Femur (tissue), 1 donor: ENCODE measurements around the gene EFNB2.

Experiments used
- DNase-seq: peaks from one replicate; pipeline ENCODE4 v3.0.0-alpha.2; 2017

EFNB2 gene

DNA sequence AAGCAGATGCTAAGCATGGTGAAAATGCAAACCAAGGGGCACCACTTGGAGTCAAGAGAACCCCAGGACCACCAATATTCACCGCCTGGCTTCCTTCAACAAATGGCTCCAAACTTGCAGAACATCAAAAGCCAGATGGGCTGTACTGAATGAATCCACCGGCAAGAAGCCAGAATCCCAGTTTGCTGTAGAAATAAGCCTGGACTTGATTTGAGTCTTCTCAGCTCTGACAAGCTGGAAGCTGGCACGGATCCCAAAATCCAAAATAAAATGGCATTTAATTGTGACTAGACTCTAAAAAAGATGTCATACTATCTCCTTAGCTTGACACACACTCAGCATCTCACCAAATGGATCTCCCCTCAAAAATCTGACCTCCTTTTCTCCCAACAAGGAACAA, 11.9 kb downstream of the EFNB2 start:
- no peak for DNase-seq

DNA sequence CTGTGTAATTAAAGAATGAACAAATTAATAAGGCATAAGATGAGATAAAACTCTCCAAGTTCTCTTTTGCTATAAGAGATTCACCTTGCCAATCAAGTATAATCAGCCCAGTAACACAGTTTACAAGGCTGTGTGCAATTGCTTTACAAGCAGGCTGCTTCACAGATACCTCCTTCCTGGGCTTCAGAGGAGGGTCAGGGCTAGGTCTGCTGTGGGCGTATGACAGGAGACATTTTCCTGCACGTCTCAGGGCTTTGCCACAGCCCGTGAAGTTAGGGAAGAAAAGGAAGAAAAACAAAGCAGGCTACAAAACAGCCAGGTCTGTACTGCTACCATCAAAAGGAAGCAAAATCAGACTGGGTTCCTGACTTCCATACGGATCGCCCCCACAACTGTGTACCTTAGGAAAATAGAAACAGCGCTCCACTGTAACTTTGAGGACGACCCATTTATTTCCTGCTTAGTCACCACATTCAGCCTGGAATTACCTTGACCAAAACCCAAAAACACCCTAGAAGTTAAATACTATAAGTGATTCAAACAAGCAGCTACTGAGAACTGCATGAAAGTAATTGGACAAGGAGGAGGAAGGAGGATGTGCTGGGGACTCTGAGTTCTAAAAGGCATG, 12.4 kb downstream of the EFNB2 start:
- no peak for DNase-seq

DNA sequence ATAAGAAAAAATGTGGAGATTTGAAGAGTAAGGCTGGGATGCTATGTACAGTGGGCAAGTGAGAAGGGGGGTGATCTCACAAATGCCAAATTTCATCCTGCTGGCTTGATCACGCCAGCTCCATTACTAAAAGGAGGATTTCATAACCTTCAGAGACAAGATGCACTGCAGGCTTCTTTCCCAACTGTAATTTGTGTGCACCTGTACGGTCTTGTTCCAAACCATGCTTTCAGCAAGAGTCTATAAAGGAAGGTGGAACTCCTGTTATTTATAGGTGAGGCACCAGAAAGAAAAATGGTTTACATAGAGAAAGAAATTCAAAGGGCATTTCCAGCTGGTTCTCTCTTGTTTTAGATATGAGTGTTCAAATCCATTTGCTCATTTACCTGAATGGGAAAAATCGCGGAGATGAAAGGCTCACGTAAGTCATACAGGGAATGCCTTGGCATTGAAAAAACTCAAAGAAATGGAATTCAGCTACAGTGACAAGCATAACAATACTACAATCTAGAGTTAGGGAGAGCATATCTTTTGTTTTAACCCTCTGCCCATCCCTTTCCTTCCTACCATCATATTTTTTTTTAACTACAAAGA, 13.3 kb downstream of the EFNB2 start:
- no peak for DNase-seq

DNA sequence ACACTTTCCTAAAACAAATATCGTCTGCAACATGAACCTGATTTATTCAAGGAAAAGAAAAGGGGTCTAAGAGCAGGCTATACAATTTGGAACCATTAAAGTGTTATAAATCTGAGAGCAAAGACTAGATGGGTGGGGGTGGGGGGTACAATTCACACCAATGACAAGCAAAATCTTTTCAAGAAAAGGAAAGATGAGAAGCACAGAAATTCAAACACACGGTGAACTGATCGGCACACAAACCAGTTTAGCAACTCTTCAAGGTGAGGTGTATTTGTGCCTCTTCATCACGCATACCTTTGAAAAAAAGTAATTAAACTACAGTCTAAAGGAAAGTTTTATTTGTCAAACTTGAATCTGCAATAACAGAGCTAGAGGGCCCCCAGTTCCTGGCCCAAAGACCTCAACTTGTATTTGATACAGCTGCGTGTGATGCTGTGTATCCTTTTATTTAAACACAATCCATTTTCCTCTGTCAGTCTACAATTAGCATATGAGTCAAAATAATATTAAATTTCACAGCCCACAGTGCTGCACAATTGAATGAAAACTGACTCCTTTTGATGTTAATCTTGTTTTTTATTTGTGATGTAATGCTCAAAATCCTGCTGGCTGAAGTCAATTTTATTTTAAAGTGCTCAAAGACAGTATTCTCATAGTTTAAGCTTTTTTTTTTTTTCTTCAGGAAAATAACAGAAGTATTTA, 14.2 kb downstream of the EFNB2 start:
- no peak for DNase-seq

DNA sequence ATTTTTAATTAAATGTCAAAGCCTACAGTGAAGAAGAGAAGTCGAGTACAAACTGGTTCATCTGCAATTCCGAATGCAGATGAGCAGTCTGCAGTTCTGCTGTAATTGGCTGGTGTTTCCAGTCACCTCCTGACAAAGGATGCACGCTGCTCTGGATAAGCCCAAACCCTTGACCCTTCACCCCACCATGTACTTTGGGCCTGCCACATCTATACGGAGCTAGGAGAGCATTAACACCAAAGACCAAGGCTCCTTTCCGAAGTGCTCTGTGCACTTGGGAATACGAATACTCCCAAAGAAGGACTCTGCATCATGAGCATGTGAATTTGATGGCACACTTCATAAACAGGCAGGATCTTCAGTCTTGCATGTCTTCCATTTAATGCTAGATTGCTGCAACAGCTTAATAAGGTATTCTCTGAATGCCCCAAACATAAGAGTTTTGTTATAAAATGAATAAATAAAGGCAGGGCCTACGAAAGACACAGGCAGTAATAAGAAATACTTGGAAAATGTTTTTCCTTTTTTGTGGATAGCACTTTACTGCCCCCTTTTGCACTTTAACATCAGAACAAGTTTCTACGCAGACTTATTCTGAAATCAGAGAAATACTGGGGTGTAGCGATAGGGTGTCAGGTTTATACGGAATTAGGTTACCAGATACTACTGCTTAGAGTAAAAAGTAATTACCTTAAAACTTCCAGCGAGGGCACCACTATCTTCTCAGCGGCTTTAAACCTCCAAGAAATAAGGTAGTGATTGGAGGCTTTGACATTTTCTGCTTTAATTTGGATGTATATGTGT, 15.0 kb downstream of the EFNB2 start:
- no peak for DNase-seq

DNA sequence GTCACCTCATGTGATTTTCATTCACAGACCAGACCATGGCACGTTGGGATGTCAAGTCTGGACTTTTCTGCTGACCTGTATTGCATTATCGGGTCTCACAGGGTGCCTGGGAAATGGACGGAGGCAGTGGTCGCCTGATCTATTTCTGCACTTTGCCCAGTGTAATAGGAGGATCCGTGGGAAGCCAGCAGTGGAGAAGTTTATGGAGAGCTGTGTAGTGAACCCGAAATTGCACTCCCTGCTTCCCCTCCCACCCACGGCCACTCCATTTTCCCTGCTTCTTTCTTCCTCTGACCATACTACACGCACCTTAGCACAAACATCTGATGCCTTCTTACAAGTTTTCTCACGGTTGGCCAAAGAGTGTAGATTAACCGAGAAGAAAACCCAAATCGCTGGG, 16.9 kb downstream of the EFNB2 start:
- DNase-seq = no peak

DNA sequence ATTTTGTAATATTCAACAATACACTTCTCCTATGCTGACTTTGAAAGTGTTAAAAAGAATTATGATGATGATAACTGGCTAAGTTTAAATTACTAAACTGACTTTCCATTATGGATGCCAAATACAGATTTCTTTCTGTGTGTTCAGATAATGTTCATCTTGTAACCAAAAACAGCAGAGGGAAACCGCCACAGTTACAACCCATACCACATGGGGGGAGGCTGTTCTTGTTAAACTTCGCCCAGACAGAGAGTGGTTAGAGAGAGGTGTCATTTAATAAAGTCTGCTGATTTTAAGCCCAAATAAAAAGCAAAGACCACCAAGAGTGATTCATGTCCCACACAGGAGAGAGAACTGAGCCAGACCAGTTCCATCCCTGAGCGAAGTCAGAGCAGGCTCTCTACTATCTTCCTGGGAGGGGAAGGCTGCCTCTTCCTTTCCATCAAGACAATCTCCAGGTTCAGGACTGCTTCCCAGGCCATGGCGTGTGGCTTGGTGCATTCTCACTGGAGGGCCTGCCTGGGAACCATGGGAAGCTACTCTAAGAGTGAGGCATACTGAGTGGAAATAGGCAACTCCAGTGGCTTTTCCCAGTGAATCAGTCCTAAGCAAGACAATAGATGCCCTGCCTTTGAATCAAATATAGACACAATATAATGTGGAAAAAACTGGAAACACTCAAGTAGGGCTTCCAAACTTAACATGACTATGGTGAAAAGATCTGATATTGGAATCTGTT, 18.2 kb downstream of the EFNB2 start:
- DNase-seq = no peak

DNA sequence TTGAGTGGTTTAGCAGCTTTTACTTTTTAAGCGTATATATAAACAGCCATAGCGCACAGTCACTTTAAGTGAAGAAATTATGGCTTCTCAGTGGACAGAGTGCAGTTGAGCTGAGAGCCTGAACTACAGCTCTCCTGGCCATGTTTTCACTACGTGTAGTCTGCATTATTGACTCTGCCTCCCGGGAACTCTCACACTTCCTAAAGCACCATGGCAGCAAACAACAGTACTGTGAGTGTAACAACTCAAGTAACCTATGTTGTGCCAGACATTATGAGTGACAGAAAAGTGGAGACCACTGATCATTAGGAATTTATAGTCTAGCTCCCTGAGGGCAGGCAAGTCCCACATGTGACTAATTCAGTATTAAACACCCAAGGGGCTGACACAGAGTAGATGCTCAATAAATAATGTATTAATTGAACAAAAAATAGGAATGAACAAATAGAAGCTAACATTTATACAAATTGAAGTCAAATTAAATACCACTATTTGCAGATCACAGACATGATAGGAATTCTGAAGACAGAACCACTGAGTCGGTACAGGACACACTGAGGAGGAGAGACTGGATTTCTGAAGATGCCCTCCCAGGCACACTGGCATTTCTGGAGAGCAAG, 19.7 kb downstream of the EFNB2 start:
- DNase-seq = no peak

DNA sequence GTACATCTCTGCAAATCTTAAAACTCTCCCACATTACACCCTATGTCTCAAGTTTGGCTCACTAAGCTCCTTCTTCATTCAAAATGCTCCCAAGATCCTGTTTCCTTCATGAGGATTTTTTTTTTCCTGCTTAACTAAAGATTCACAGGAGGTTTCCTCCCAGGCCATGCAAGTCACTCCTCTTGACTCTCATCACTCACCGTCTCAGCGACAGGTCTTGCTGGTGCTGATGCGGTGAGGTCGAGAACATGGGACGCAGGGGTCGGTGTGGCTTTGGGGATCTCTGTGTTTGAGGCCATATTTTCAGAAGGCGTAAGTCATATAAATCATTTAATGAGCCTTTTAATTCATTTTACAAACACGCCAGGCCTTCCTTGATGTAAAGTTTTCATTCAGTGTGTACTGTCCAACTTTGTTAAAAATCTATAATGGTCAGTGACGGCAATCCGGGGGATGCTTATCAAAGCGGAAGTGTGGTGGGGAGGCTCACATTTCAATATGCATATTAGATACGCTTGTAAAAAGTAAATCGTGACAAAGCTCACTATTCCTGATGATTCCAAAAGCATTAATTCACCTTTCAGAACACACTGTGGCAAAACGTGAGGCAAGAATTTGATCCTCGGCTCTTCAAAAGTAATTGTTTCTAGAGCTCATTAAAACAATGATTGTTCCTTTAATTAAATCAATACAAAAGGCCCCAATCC, 20.4 kb downstream of the EFNB2 start:
- no peak for DNase-seq

DNA sequence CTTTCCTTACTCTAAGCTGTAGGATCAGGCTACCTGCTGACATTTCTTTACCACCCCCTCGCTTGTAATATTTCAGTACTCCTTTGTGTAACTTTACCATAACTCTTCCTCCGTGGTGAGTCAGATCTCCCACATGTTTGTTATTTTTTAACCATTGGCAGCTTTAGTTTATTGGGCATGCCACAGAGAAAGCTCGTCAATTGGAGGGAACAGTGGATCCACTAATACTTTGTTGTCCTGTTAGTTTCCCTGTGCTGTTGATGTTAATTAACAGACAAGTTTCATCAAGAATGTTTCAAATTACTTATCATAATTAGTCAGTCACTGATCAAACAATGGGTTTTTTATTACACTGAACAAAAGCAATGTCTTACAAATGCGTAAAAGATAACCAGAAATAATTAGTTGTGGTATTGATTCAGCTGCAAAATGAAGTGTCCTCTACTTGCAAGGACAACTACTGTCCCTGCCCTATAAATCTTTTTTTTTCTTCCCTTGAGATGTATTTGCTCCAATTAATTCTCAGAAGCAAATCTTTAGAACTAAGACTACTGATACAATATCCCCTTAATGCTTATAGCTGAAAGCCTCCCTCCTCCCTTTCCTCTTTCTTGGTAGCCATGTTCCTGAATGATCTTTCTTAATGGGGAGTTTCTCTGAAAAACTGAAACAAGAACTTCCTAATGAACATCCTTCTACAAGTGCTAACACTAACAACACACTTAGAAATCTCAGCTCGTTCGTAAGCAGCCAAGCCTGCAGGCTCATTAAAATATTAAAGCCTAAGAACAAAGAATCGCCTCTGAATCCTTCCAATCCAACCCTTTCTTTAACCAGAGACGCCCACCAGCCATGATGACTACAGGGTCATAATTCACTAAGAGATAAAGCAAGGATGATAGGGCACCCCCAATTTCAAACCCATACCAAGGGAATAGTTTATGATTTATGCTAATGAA, 22.2 kb downstream of the EFNB2 start:
- DNase-seq = no peak

DNA sequence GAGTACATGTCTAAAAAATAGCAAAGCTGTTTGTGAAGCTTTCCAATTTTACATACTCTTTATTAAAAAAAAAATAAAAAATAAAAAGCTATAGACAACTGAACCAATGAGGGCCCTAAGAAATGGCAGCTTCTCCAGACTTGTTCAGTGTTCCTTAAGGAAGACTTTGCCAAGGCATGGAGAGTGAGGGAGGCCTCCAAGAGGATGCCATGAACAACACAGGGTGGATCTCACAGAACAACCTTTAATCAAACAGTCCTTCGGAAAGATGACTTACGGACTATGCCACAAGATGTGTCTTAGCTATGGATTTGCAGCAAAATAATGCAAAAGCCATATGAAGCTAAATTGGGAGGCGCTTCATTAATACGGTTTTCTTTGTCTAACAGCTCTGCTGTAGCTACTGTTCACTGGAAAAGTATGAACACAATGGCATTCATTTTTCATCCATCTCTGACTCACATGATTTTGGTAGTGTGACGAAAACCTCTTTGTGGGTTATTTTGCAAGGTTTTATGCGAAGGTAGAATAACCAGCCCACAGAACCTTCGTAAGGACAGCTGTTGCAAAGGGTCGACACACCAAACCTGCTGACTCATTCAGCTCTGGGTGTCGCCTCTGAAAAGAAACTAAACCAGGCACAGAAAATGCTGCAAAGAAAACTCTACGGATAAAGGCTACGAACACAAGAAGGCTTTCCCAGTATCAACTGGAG, 27.7 kb downstream of the EFNB2 start:
- DNase-seq = no peak

DNA sequence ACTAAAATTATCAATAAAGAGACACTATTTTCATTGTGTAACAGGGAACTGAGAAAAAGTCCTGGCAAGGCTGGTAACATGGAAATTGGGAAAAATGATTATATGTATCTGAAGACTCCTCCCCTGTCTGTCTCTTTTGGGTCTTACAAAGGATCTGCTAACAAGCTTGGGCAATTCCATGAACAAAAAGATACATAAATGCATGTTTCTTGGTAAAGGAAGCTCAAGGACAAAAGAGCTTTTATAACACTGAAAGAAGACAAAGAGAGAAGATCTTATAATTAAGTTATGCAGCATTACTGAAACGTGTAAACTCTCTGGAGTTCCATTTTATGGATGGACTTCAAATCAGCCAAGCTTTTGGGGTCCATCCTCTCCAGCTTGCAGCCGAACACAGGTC, 29.2 kb downstream of the EFNB2 start:
- no peak for DNase-seq

DNA sequence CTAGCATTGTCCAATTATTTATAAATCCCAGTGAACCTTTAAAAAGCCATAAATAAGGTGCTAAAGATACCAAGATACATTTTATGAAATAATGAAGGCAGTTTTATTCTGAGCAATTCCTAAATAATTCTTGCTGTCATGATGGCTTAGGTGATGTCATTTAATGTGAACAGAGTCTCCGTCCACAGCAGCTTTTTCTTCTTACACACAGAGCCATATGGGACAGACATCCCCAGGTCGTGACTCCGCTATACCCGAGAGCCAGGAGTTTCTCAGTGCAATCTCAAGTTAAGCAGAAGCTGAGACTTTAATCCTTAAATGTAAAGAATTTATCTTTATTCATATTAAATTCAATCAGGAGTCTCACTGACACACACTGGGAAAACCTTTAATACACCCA, 29.7 kb downstream of the EFNB2 start:
- no peak for DNase-seq

DNA sequence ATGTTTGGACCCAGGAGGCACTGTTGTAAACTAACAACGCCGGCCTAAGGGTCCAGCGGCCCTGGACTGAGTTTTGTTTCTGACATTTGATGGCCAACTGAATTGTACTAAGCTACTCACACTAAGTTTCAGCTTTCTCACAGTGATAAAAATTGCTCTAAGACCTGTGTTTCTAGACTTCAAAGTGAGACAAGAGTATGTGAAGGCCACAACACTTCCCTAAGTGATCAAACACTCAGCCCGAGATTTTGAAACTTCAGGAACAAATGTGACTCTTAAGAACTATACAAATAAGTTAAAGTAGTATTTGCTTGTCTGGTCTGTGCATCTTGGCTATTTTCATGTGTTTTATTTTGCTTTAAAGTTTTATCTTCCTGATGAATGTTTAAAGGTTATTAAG, 30.2 kb downstream of the EFNB2 start:
- no peak for DNase-seq

DNA sequence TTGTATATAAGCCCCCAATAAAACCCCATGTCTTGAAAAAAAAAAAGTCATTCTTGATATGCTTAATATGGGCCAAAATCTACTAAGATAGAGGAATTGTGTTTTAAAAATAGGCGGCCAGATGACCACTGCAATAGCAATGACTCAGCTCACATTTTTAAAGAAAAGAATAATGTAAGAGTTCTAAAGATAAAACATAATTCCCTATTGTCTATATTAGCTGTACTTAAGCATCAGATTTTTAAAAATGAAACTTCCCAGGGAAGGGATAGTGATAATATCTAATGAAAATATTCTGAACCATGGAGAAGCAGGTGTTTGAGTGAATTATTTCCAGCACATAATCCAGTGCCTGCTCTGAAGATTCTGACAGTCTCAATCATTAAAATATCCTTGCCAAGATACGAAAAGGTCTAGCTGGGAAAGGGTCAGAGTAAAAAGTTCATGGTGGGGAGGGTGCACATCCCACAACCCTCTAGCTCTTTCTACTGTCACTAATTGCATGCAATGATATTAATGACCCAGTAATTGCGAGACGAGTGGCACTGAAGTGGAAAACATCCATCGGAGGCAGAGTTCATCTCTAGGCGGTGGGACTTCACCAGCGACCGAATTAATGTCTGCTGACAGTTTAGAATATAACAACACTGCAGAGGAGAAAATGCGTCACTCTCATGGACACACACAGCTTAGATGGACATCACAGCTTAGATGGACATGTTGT, 31.6 kb downstream of the EFNB2 start:
- no peak for DNase-seq

DNA sequence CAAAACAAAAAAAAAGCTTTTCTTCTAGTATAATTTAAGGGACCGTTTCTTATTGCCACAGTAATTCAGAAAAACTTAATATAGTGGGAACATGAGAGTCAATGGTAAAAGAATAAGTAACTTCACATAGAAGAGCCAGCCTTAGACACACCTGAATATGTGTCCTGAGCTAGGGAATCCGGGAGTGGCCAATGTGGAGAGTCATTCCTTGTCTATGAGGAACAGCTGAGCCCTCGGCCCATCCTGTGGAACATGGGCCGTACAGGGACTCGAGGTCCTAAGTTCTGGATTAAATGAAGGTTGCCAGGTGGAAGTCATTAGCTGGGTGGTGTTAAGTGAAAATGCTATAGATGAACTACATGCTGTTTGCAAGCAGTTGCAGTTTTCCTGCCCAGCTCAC, 32.2 kb downstream of the EFNB2 start:
- no peak for DNase-seq

DNA sequence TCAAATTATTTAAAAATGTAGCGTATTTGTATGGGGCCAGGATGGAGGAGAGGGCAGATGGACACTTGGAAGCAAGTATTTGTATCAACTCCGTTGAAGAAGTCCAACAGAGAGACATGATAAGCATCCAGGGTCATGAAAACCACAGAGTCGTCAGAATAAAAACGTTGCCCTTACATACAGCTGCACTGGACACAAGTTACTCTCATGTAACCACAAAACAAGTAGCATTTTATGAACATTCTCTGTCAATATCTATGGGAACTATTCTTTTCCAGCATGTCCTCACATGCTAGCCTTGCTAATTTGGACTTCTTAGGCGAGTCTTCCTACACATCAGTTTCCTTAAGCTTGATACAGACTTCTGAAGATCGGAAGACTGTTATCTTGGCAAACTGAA, 35.0 kb downstream of the EFNB2 start:
- DNase-seq = no peak

DNA sequence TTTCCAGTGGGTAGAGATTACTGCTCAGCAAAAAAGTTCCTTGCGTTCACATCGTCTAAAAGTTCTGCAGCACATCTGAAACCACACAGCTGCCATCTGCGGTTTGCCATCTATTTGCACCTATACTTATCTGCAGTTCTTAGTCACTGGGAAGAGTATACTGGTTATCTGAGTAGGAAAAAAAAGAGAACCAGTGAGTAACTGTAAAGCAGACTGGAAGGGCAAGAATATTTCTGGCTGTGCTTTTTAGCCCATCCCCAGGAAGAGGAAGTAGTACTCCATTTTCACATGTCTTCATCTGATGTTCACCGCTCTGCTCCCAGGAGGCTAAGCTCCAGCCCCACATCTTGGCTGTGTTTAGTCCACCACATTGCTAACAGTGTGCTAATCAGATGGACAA, 35.6 kb downstream of the EFNB2 start:
- DNase-seq = no peak

DNA sequence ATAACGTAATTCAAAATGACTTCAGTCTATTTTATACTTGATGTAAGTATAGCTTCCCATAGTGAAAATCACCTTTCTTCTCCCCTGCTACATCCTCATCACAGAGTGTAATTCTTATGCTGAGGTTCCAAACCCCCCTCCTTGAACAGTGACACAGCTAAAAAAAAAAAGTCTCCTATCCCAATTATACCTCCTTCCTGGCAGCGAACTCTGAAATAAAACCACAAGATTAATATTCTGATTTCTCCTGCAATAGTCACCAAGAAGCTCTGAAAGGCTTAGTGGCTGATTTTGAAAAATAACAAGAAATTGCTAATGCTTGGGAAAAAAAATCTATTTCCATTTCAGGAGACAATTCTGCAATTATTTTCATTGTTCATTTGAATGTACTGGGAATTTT, 36.3 kb downstream of the EFNB2 start:
- no peak for DNase-seq
